ENCODE measurements around the gene FRMD4A.

GRCh38 chr10:14146025-14146424, 184.7 kb downstream of the FRMD4A start:
- TF ChIP-seq EP300 (IDR thresholded peaks at IDR 0.05; ENCODE audit: borderline replicate concordance), result no peak
- no peak for TF ChIP-seq YY1 (IDR thresholded peaks at IDR 0.05; ENCODE audit: low read depth)
- no peak for TF ChIP-seq REST (IDR thresholded peaks at IDR 0.05; ENCODE audit: low read depth)

Measured in Ishikawa (cell line).